ENCODE data around the gene SNAP29.

GRCh38 chr22:20869234-20869633 lies 10.4 kb downstream of the SNAP29 start:
- TF ChIP-seq, protein P1, sequence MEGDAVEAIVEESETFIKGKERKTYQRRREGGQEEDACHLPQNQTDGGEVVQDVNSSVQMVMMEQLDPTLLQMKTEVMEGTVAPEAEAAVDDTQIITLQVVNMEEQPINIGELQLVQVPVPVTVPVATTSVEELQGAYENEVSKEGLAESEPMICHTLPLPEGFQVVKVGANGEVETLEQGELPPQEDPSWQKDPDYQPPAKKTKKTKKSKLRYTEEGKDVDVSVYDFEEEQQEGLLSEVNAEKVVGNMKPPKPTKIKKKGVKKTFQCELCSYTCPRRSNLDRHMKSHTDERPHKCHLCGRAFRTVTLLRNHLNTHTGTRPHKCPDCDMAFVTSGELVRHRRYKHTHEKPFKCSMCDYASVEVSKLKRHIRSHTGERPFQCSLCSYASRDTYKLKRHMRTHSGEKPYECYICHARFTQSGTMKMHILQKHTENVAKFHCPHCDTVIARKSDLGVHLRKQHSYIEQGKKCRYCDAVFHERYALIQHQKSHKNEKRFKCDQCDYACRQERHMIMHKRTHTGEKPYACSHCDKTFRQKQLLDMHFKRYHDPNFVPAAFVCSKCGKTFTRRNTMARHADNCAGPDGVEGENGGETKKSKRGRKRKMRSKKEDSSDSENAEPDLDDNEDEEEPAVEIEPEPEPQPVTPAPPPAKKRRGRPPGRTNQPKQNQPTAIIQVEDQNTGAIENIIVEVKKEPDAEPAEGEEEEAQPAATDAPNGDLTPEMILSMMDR (conservative IDR thresholded peaks at IDR 0.05; ENCODE audit: low read length) = no peak
- TF ChIP-seq EZH2phosphoT487 (IDR thresholded peaks at IDR 0.05; ENCODE audit: borderline replicate concordance) = no peak

All from Loucy (cell line).